ENCODE measurements around the gene VPREB3.

VPREB3 gene, protein sequence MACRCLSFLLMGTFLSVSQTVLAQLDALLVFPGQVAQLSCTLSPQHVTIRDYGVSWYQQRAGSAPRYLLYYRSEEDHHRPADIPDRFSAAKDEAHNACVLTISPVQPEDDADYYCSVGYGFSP

DNA sequence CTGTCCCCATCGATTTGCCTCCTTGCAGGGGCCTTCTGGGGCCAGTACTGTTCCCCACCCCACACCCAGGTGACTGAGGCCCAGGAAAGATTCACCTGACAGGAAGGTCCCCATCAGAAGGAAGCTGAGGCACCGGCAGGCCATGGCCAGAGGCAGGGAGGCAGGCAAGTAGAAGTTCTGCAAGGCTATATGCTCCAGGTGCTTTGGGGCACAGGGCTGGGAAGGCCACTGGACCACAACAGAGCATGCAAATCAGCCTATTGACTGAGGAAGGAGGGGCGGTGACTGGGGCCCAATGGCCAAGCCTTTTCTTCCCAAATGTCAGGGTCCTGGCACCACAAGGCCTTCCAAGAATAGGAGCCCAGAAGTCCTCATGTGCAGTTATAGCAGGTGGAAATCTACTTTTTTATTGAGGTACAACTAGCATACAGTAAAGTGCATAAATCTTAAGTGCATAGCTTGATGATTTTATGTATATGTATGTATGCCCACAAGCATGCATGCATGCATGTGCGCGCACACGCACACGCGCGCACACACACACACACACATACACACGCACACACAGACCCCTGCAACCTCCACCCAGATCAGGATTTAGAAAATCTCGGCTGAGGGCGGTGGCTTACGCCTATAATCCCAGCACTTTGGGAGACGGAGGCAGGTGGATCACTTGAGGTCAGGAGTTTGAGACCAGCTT is at the start of gene VPREB3:
Gene VPREB3, minus strand, starts transcription at position 206 of the 700 bp plus-strand sequence. Its CDS starts 62 bp downstream, at position 144.
- no peak for DNase-seq (ENCODE audit: low spot score)

DNA sequence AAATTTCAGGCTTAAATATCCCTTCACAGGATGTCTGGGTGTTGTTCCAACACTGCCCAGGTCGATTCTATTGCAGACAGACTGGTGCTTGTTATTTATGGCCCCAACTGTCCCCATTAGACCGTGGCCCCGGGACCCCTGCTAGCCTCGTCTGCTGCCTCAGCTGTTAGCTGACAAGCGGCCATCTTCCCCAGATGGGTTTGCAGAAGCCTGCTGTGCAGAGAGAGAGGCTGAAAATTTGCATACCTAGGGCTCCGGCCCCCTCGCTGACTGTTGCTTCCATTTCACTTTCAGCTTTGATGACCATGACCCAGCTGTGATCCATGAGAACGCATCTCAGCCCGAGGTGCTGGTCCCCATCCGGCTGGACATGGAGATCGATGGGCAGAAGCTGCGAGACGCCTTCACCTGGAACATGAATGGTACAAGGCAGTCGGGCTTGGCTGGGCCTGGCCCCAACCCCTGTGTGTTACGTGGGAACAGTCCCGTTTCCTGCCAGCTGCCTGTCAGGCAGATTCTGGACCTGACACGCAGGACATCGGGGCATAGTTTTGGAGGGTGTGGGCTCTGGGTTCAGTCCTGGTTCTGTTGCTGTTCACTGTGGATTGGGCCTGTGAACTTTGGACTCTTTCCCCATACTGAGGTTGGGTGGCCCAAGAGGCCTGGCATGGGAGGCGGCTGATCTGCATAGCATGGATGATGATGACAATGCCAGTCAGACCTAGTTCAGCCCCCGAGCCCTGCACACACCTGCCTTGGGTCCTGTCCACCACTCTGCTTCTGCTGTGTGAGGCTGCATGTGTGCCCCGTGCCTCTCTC is 49.0 kb upstream of the VPREB3 start:
- DNase-seq (ENCODE audit: low spot score): no peak

DNA sequence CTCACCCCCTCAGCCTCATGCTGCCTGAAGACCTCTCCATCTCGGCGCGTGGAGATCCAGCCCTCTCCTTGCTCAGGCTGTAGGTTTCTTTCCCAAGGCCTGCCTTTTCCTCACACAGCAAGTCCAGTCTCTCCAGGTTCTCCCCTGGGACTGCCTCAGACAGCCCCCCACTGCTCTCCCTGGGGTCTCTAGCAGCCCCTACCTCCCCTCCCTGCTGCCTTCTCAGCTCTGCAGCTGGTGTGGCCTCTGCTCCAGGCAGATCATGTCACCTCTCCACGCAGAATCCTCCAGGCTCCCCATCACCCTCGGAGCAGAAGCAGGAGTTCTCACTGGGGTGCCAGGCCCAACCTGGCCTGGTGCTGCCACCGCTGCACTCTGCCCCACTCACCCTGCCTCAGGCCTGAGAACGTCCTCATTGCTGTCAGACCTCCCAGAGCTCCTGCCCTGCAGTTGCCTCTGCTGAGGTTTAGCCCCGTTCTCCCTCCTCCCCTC is 47.7 kb upstream of the VPREB3 start:
- no peak for DNase-seq (ENCODE audit: low spot score)

DNA sequence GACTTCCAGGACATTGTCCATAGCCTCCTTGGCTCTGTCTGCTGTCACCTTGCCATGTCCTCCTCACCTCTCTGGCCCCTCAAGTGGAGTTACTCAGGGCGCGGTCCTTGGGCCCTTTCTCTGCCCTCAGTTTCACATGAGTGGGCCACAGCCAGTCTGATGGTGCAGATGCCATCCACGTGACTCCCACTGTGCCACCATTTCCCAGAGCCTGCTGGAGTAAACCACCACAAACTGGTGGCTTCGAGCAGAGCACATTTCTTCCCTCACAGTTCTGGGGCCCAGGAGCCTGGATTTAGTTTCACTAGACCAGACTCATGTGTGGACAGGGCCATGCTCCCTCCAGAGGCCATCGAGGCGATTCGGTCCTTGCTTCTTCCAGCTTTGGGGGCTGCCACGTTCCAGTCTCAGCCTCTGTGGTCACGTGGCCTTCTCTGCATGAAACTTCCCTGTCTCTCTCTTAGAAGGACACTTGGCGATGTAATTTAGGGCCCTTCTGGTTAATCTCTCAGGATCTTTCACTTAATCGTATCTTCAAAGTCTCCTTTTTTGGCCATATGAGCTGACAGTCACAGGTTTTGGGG is 47.1 kb upstream of the VPREB3 start:
- DNase-seq (ENCODE audit: low spot score): no peak

DNA sequence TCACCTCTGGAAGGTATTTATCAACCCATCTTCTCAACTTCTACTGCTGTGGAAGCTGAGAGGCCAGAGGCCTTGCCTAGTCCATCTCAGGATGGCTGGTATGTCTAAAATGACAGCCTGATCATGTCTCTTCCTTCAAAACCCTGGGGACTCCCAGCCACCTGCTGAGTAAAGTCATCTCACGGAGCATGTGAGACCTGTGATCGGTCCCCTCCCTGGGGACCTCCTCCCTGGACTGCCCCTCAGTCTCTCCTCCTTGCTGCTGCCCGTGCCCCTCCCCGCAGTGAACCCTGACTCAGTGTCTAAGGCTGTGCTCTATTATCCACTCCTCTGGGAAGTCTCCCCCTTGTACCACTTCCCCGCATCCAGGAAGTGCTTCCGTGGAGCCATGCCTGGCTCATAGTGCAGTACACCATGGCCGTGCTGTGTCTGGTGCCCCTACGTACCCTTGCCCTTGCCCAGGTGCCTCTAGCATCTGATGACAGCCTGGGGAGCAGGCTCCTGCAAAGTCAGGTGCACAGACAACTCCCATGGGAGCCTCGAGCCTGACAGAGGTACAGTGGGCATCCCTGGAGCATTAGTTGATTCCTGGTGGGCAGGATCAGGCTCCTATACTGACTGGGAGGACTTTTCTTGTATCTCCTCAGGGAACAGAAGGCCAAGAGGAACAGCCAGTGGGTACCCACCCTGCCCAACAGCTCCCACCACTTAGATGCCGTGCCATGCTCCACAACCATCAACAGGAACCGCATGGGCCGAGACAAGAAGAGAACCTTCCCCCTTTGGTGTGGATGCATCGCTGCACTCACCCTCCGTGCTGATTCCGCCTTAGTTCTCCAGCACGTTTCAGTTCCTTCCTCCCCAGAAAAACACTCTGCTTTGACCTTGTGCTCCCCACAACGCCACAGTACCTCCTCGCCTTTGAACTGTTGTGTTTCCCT is 46.3 kb upstream of the VPREB3 start:
- no peak for DNase-seq (ENCODE audit: low spot score)

DNA sequence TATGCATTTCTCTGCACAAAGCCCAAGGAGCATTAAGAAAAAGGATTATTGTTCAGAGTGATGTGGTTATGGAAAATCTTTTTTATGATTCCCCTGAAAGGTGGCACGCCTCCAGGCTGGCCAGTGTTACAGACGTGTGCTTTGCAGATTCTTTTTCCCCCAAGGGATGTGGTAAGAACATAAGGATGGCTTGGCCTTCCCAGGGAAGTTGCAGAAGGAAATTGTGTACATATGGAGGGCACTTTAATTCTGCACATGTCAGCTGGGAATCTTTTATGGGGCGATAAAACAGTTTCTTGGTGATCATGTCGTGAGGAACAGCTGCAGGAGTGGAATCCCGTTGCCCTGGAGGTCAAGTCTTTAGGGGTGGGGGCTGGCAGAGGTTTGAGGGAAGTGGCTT is 42.2 kb upstream of the VPREB3 start:
- no peak for DNase-seq (ENCODE audit: low spot score)

DNA sequence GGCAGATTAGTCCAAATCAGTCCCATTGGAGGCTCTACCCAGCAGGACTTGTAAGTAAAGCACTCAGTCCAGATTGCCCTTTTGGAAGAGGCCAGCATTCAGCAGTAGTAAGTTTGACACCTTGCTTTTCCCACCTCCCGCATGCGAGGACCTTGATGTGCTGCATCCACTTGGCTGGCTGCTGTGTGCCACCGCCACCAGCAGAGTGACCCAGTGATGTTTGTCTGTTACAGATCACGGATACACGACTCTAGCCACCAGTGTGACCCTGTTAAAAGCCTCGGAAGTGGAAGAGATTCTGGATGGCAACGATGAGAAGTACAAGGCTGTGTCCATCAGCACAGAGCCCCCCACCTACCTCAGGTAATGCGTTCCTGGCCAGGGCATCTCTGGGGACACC is 39.1 kb upstream of the VPREB3 start:
- no peak for DNase-seq (ENCODE audit: low spot score)

DNA sequence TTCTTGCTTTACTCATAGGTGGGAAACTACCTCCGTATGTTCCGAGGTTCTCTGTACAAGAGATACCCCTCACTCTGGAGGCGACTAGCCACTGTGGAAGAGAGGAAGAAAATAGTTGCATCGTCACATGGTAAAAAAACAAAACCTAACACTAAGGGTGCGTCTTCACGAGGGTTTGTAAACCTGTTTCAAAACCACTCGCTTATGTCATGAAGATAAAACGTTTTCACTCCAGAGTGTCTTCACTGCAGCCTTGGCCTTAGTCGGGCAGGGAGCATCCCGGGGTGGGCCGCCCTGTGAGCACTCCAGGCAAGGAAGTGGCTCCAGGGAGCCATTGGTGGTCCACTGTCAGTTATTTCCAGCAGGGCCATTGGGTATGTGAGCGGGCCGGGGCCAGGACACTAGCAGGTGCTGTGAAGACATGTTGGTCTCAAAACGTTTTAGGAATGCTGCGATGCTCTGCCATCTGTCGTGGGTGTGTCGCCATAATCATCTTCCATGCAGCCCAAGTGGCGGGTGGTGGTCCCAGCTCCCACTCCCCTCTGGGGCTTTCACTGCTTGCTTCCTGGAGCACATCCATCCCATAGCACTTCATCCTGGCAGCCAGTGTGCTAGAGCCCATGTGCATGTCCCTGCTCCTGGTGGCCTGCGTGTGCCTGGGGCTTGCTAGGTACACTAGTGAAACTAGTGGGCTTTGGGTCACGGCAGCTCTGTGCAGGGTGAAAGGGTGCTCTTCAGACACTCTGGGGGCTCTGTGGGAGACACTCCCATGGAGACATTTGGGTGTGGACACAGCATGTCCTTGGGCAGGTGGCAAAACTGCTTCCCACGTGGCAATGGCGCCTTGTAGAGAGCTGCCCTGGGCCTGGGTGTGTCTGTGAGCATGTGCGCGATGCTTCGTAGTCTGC is 37.8 kb upstream of the VPREB3 start:
- DNase-seq (ENCODE audit: low spot score): no peak

DNA sequence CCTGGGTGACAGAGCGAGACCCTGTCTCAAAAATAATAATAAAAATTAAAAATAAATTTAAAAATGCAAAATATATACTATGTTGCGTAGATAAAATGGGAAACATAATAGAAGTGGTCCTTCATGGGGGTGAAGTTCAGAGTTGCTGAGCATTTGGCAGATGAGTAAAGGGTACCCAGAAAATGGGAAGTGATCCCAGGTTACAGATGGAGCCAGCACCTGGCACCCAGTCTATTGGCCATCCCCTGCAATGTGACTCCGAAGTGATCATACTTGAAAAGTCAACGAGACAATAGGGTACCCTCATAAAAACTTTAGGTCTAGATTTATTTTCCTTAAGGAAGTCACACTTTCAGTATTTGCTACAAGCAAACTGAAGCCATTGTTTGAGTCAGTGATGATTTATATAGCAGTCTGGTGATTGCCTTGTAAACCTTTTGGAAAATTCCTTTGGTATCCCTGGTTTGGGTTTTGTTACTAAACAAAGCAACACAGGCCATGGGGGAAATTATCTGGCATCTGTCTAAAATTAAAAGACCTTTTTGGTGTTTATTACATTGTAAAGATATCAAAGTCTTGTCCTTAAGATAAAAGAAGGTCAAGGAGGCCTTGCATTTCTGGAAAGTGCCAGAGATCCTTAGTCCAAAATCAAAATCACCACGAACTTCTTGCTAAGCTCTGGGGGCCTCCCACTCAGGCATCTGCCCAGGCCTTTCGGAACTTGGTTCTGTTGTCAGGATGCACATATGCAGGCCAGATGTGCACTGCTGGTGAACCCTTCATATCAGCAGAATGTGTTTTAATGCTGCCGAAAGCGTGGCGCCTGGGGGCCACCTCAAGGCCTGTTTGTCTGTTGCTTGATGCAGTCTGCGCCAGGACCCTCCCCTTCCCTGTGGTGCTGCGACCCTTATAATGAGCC is 36.9 kb upstream of the VPREB3 start:
- DNase-seq (ENCODE audit: low spot score): no peak

DNA sequence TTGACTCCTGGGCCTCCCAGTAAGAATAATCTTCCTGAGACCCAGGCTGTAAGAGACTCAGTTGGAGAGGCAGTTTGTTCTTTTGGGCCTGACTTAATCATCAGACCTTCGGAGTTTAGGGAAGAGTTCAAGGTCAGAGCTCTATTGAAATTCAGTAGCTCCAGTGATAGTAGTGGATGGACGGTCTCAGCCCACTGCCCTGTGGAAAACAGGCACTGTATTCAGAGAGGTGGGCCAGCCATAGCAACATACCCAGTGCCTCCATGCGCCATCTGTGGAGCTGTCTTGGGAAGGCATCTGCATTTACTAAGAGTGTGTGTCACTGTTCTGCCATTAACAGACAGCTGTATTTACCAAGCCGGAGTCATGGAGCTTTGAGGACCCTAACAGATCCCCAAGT is 35.4 kb upstream of the VPREB3 start:
- no peak for DNase-seq (ENCODE audit: low spot score)

DNA sequence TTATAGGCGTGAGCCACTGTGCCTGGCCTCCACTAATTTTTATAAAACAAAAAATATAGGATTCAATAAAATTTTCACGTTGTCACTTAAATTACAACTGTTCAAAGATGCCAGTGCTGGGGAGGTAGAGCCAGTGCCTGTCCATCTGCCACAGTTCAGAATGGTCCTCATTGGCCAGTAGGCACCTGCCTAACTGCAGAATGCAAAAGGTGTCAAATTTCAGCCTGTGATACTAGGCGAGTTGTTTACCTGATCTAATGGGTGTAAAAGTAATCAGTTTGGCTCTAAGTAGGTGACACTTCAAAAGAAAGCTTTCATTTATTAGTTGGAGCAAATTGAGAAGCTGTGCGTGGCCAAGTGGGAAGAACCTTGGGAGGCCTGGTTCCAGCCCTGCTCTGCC is 34.9 kb upstream of the VPREB3 start:
- no peak for DNase-seq (ENCODE audit: low spot score)

DNA sequence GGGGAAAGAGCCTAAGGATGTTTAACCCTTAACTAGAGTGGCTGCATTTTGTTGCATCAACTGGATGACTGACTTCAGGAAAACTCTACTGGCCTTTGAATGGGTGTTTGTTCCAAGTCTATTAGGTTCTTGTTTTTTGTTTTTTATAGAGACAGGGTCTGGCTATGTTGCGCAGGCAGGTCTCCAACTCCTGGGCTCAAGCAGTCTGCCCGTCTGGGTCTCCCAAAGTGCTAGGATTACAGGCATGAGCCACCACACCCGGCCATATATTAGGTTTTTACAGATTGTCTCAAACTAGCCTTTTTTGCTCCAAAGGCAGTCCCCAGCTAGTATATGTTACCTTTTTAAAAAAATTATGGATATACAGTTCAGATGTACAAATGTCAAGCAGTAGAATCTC is 33.7 kb upstream of the VPREB3 start:
- no peak for DNase-seq (ENCODE audit: low spot score)

DNA sequence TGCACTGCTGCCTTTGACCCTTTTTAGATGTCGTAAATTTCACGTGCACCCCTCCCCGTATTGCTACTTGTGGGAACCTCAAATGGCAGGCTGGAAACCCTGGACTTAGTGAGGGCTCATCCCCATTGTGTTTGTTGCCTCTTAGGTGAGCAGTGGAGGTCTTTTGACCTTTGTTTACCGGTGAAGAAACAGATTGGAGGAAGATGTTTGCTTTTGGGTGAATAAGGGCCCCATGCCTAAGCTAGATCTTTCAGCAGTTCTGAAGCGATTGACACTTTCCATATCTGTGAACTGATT is 33.3 kb upstream of the VPREB3 start:
- DNase-seq (ENCODE audit: low spot score): no peak

DNA sequence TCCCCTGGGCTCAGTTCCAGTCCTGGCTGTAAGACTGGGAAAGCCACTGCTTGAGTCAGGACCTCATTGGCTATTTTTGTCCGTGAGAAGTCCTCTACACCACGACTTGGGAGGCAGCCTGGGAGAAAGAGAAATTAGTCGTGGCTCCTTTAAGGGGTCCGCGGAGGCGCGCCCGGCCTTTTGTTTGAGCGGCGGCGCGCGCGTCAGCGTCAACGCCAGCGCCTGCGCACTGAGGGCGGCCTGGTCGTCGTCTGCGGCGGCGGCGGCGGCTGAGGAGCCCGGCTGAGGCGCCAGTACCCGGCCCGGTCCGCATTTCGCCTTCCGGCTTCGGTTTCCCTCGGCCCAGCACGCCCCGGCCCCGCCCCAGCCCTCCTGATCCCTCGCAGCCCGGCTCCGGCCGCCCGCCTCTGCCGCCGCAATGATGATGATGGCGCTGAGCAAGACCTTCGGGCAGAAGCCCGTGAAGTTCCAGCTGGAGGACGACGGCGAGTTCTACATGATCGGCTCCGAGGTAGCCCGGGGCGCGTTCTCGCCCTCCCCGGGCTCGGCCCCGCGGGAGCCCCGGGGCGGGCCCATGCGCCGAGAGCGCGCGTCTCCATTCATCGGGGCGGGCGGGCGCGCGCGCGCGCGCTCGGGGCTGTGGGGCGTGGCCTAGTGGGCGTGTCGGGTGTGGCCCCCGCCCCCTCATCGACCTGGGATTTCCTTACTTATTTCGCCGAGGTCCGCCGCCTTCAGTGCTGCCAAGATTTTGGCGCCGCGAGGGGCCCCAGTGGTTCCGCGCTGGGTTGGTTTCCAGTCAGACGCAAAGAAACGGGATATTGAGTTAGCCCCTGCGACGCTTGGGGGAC is 32.8 kb upstream of the VPREB3 start, which contains the start of gene SMARCB1:
Gene SMARCB1, plus strand, starts transcription at position 215 of the 848 bp plus-strand sequence. Its CDS starts 204 bp downstream, at position 419.
- DNase-seq (ENCODE audit: low spot score): peak; percentile 85

DNA sequence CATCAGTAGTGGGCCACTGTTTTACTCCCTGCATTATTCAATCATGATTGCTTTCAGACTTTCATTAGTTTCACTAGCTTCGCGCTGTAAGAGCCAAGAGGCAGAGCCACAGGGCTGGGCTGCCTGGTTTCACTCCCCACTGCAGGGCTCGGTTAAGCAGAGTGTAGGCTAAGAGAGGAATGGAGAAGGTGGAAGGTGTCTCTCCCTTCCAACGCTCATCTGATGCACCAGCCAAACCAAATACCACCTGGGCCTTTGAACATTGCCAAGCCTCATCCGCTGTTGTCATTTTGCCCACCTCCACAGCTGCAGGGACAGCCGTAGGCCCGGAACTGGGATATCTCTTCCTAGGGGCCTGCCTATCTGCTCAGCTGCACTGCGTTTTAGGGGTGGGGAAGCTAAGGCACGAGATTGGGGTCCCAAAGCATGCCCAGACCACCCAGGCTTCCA is 32.1 kb upstream of the VPREB3 start:
- no peak for DNase-seq (ENCODE audit: low spot score)

DNA sequence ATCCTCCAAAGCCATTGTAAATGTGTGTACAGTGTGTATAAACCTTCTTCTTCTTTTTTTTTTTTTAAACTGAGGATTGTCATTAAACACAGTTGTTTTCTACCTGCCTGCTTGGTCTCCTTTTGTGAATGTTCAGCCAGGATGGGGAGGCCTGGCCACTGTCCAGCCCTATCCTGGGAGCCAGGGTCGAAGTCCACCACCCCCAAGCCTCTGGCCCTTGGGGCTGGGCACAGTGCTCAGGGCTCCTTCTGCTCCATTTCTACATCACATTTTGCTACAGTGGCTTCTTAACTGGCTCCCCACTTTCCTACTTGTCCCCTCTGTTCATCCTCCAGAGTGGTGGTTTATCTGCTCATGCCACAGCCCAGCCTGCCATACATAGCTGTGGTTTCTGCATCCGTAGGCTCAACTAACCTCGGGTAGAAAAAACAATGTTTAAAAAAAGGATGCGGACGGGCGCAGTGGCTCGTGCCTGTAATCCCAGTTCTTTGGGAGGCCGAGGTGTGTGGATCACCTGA is 30.0 kb upstream of the VPREB3 start:
- DNase-seq (ENCODE audit: low spot score): no peak

DNA sequence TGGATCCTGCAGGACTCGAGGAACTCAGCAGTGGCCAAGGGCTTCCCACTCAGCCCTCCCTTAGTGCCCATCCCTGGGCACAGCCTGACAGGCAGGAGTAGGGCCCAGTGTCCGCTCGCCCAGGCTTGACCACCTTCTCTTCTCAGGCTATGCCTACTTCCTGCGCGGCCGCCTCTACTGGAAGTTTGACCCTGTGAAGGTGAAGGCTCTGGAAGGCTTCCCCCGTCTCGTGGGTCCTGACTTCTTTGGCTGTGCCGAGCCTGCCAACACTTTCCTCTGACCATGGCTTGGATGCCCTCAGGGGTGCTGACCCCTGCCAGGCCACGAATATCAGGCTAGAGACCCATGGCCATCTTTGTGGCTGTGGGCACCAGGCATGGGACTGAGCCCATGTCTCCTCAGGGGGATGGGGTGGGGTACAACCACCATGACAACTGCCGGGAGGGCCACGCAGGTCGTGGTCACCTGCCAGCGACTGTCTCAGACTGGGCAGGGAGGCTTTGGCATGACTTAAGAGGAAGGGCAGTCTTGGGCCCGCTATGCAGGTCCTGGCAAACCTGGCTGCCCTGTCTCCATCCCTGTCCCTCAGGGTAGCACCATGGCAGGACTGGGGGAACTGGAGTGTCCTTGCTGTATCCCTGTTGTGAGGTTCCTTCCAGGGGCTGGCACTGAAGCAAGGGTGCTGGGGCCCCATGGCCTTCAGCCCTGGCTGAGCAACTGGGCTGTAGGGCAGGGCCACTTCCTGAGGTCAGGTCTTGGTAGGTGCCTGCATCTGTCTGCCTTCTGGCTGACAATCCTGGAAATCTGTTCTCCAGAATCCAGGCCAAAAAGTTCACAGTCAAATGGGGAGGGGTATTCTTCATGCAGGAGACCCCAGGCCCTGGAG is 29.3 kb upstream of the VPREB3 start:
- no peak for DNase-seq (ENCODE audit: low spot score)

All from putamen (tissue), 1 donor.